ENCODE data around the gene SLC39A6.

GRCh38 chr18:36129300-36130038 is at the start of gene SLC39A6, which contains the start of gene ELP2:
- no peak for TF ChIP-seq CTCF (conservative IDR thresholded peaks at IDR 0.05; ENCODE audit: low read length)
- no peak for TF ChIP-seq EZH2phosphoT487 (IDR thresholded peaks at IDR 0.05; ENCODE audit: borderline replicate concordance)

Data from Loucy (cell line).